Mononuclear cell (primary cell): Measurements from ENCODE around the gene HIVEP3. TPM values are rescaled to one million over a fixed set of nuclear protein-coding genes. Genes with fewer than 3 reads are reported as not detected.

Source experiments
- H3K27me3 ChIP-seq: 2 replicates; pipeline ENCODE4 v1.6.0; 2011; ENCODE audit warnings: low read length, control low read depth; ENCODE audit not compliant: insufficient read depth
- H3K4me1 ChIP-seq: 2 replicates; pipeline ENCODE4 v1.5.1; 2011; ENCODE audit warnings: mild to moderate bottlenecking, low read length, control low read depth; ENCODE audit not compliant: insufficient read depth
- H3K4me3 ChIP-seq: 2 replicates; pipeline ENCODE4 v1.5.1; 2011; ENCODE audit warnings: mild to moderate bottlenecking, low read length, moderate library complexity
- H3K9me3 ChIP-seq: 2 replicates; pipeline ENCODE4 v1.5.1; 2011; ENCODE audit warnings: low read depth, mild to moderate bottlenecking, control low read depth, low read length
- total RNA-seq: library from RNA; depleted of rRNA; stranded (reverse); fragments of >200 nt; gene quantifications from one replicate; pipeline ENCODE4 v1.2.3, GENCODE V29; 2012

Gene HIVEP3
- total RNA-seq, 1 donor, result 3.9 TPM

GRCh38 chr1:41653574-41653973 is 265.1 kb downstream of the HIVEP3 start:
- no peaks in the 10 kb centered on the region for H3K27me3 ChIP-seq
- H3K4me1 ChIP-seq, result peaks cover 56% of the 10 kb centered on the region
- H3K4me3 ChIP-seq, result no peak overlapping the region
- H3K9me3 ChIP-seq, result no peaks in the 10 kb centered on the region

- no peaks in the 10 kb centered on the region for H3K9me3 ChIP-seq
- peaks cover 47% of the 10 kb centered on the region for H3K4me1 ChIP-seq
- no peak overlapping the region for H3K4me3 ChIP-seq
- no peaks in the 10 kb centered on the region for H3K27me3 ChIP-seq
These were observed 266.1 kb downstream of the HIVEP3 start for GRCh38 chr1:41652384-41653265.

- H3K27me3 ChIP-seq, result no peaks in the 10 kb centered on the region
- peaks cover 26% of the 10 kb centered on the region for H3K4me1 ChIP-seq
- no peak overlapping the region for H3K4me3 ChIP-seq
- no peaks in the 10 kb centered on the region for H3K9me3 ChIP-seq
These were observed 268.5 kb downstream of the HIVEP3 start for GRCh38 chr1:41650028-41650880.

GRCh38 chr1:41649396-41650027 is 269.2 kb downstream of the HIVEP3 start:
- Histone ChIP-seq H3K9me3 (no peaks in the 10 kb centered on the region), H3K4me3 (no peak overlapping the region), H3K27me3 (no peaks in the 10 kb centered on the region), H3K4me1 (peaks cover 29% of the 10 kb centered on the region)

- peaks cover 29% of the 10 kb centered on the region for H3K4me1 ChIP-seq
- no peak overlapping the region for H3K4me3 ChIP-seq
- no peaks in the 10 kb centered on the region for H3K27me3 ChIP-seq
- H3K9me3 ChIP-seq, result no peaks in the 10 kb centered on the region
These were observed 269.9 kb downstream of the HIVEP3 start for GRCh38 chr1:41648844-41649243.

GRCh38 chr1:41648230-41648629 is 270.5 kb downstream of the HIVEP3 start:
- Histone ChIP-seq H3K9me3 (no peaks in the 10 kb centered on the region), H3K4me3 (no peak overlapping the region), H3K27me3 (no peaks in the 10 kb centered on the region), H3K4me1 (peaks cover 29% of the 10 kb centered on the region)

GRCh38 chr1:41647221-41648135 is 271.2 kb downstream of the HIVEP3 start:
- Histone ChIP-seq H3K9me3 (no peaks in the 10 kb centered on the region), H3K4me3 (no peak overlapping the region), H3K27me3 (no peaks in the 10 kb centered on the region), H3K4me1 (peaks cover 25% of the 10 kb centered on the region)

- Histone ChIP-seq H3K4me1 (peaks cover 26% of the 10 kb centered on the region), H3K27me3 (no peaks in the 10 kb centered on the region)
These were observed 272.5 kb downstream of the HIVEP3 start for GRCh38 chr1:41646186-41646585.

GRCh38 chr1:41645062-41645461 is 273.7 kb downstream of the HIVEP3 start:
- H3K27me3 ChIP-seq, result no peaks in the 10 kb centered on the region
- no peaks in the 10 kb centered on the region for H3K9me3 ChIP-seq
- no peak overlapping the region for H3K4me3 ChIP-seq
- peaks cover 24% of the 10 kb centered on the region for H3K4me1 ChIP-seq

More at GRCh38 chr1:41646186-41646585, 272.5 kb downstream of the HIVEP3 start:
- Histone ChIP-seq H3K9me3 (no peaks in the 10 kb centered on the region), H3K4me3 (no peak overlapping the region)

- no peaks in the 10 kb centered on the region for H3K27me3 ChIP-seq
- H3K4me3 ChIP-seq, result no peak overlapping the region
- peaks cover 33% of the 10 kb centered on the region for H3K4me1 ChIP-seq
- H3K9me3 ChIP-seq, result no peaks in the 10 kb centered on the region
These were observed 275.6 kb downstream of the HIVEP3 start for GRCh38 chr1:41642922-41643821.

- H3K4me3 ChIP-seq, result no peak overlapping the region
- no peaks in the 10 kb centered on the region for H3K9me3 ChIP-seq
- peaks cover 38% of the 10 kb centered on the region for H3K4me1 ChIP-seq
- no peaks in the 10 kb centered on the region for H3K27me3 ChIP-seq
These were observed 276.7 kb downstream of the HIVEP3 start for GRCh38 chr1:41641941-41642527.

- Histone ChIP-seq H3K4me3 (no peak overlapping the region), H3K9me3 (no peaks in the 10 kb centered on the region), H3K27me3 (no peaks in the 10 kb centered on the region), H3K4me1 (peaks cover 38% of the 10 kb centered on the region)
These were observed 277.3 kb downstream of the HIVEP3 start for GRCh38 chr1:41641475-41641814.

GRCh38 chr1:41640756-41641474 is 277.8 kb downstream of the HIVEP3 start:
- Histone ChIP-seq H3K4me1 (peaks cover 38% of the 10 kb centered on the region), H3K4me3 (no peak overlapping the region), H3K9me3 (no peaks in the 10 kb centered on the region), H3K27me3 (no peaks in the 10 kb centered on the region)
